NCI-H2107 treated with DMSO at 0.1 percent for 48 hours (cell line): Measurements from ENCODE around the gene EEF1G.
"Not testable (repeated sequence)": the region's sequence is repeated elsewhere in the genome, so short reads cannot be mapped to it uniquely, and the experiment has no call there.

Experiments used
- DNase-seq: peaks from one replicate; lab custom pipeline; 2025; ENCODE audit not compliant: unreplicated experiment; lab: John Stamatoyannopoulos, UW

The EEF1G gene

DNA sequence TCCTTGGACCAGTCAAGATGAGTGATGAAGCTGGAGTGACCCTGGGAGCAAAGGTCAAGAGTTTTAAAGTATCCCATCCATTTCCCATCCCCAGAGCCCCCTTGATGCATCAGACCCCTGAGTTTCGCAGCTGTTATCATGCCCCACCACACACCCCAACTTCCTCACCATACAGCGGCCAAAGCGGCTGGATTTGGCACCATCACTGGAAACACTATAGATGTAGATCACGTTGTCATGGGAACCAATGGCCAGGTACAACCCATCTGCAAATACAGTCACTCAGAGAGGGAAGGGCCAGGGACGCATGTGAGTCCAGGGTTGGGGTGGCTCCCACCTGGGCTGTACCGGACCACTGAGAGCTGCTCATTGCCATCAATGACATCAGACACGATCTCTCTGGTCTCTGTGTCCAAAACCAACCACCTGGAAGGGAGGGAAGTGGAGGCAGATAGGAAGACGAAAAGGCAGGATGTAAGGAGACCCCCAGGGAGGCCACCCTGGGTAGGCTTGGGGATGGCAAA is 30.1 kb upstream of the EEF1G start:
- DNase-seq: no peak

DNA sequence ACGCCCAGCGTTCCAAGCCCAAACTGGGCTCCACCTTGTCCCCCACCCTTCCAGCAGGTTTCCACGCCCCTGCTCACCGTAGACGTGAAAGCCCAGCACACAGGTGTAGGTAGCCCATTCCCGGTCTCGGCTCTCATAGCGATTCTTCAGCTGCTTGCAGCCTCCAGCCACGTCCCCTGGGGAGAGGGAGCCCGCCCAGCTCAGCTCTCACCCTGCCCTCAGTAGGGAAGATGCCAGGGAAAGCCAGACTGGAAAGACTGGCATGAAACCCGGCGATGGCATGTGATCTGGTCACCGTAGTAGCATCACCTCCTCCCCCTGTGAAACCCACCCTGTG is 29.3 kb upstream of the EEF1G start:
- no peak for DNase-seq

DNA sequence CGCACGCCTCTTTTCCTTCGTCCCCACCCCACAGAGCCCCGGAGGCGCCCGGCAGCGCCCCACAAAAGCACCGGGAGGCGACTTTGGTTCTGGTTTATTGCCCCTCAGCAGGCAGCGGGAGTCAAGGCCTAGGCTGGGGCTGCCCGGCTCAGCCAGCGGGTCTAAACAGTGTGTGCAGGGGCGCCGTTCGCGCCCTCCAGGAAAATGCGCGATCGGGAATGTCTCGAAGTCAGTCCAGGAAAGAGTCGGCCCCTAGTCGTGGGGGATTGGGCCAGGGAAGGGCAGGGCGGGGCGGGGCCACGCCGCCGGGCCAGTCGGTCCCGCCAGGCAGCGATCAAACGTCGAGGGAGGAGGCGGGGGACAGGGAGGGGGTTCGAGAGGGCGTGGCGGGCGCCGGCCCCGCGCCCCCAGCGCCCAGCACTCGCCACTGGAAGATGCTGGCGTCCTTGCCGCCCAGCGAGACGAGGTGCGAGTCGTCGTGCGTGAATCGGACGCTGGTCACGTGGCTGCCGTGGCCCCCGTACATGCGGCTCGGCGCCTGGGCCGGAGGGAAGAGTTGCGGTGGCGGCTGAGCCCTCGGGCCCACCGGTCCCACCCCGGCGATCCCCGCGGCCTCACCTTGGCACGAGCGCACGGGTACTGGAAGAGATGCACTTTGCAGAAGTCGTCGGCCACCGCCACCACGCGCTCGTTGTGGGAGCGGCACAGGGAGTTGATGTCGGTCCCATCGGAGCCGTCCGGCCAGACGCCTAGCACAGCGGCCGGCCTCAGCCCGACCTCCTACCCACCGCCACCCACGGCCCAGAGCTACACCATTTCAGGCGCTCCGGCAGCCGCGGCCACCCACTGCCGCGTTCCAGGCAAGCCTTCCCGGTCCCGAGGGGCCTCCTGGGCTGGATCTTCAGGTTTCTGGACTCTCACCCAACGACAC is 28.7 kb upstream of the EEF1G start:
- DNase-seq: no peak

DNA sequence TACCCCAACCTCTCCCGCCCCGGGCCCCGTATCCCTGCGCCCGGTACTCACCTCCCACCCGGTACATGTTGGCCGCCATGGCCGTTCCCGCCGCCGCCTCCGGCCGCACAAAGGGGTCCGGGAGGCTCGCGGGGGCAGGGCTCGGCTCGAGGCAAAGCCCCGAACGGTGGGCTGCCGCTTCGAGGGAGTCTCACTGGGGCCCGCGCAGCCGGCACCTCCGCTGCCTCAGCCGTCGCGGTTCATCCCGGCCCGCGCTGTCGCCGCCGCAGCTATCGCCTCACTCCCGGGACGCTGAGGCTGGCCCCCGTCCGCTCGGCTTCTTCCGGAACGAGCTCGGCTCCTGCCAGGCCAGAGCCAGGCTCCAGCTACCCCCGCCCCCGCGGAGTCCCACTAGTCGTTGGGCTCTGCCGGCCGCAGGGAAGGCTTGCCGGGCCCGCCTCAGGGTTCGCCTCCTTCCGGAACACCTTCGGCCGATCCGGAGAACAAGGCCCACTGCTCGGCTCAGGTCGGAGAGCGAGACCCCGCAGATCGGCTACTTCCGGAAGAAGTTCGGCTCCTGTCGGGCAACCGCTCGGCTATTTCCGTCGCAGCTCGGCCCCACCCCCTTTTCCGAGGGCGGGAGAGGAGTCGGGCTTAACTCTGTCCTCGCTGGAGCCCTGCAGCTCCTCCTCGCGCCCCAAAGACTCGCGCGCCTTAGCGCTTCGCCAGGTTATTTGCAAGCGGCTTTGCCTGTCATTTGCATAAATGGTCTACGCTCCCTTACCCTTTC is 27.9 kb upstream of the EEF1G start, which contains the start of gene MTA2:
MTA2 (minus strand) TSS at position 494 of the 769 bp plus-strand sequence; CDS start at position 79, 415 bp downstream.
- peak; percentile 95 for DNase-seq

DNA sequence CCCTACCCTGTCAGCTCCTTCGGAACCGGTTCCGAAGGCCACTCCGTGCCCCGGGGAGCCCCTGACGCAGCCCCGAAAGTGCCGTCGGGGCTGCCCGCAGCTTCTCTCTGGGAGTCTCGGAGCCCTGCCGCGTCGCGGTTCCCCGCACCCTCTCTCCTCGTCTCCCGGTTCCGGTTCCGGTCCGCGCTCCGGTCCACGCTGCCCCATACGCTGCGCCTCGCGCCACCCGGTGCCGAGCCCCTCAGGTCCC is 27.4 kb upstream of the EEF1G start:
- no peak for DNase-seq

DNA sequence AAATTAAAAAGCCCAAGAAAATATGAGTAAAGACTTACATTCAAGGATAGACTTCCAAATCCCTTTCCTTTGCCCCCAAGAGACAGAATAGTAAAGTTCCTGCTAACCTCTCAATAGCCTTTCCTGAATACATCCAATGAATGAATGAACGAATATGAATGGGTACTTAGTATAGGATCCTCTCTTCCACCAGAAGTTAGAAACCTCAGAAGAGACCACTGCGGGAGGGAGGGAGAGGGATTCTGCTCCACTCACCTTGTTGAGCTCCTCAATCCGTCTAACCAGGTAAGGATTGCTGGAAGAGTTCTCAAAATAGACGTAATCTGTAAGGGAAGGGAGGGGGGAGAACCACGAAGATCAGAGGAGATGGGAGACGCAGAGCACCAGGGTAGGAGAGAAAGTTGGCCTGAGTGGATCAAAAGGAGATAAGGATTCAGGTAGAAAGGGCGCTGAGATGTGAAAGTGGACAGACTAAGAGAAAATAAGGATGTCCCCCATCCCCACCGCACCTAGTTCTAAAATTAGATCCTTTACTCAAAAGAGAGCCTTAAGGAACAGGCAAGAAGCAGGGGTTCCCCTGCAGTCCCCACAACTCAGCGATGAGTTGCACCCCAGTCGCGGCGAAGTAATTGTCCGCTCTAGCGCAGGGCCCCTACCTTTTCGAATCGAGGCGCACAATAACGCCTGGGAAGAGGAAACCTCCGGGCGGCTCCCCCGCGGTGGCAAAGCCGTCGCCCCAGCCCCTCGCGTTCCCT is 26.9 kb upstream of the EEF1G start:
- DNase-seq: no peak

DNA sequence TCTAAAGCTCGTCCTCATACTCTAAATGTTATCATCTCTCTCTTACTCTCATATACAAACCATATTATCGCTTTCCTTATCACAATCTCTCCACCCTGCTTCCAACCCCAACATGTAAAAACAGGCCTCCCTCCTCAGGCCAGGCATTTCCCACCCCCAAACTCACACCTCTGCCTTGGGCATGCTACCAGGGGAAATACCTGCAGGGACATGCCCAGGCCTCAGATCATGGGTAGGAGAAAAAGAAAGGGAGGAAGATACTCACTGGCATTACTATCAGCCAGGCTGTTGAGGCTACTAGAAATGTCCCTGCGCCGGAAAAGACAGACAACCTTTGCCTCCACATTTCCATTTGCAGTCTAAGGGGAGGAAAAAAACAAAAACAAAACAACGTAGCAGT is 26.2 kb upstream of the EEF1G start:
- no peak for DNase-seq

DNA sequence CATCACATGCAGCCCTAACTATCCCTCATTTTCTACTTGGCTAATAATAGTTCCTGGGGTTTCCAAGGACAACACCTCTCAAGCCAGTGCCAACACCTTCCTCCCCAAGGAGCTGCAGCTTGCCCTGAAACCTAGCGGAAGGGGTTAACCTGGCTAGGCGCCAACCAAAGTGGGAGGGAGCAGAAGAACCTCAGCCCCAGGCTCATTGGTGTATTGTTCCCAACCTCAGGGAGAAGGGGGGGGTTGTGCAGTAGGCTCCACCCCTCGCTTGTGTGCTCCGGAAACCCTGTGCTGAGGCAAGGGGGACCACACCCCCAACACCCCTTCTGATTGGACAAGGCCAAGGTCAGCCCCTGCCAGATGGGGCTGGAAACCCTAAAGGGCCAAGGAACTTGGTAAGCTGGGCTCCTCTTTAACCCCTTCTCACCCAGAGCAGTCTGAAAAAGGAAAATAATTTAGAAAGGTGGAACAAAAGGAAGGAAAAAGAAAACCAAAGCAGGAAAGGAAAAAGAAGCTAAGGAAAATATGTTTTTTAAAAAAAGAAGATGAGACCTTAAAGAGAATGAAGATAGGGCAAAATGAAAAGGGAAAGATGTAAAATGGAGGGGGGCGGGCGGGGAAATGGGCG is 25.5 kb upstream of the EEF1G start:
- peak; percentile 21 for DNase-seq

DNA sequence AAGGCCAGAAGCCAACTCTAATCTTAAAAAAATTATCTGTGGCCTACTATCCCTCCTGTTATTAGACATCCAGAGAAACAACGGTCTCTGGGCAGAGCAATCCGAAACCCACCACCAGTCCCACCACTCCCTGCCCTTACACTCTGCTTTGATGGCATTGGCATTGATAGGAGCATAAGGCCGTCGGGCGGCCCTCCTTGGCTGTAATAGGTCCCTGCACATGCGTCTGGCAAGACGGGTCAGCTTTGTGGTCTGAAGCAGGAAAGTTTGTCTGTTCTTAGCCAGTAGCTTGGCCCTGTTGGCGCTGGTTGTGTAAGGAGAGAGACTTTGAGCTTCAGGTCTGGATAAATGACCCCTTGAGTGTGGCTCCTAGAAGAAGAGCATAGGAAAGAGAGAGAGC is 21.4 kb upstream of the EEF1G start:
- DNase-seq: no peak

DNA sequence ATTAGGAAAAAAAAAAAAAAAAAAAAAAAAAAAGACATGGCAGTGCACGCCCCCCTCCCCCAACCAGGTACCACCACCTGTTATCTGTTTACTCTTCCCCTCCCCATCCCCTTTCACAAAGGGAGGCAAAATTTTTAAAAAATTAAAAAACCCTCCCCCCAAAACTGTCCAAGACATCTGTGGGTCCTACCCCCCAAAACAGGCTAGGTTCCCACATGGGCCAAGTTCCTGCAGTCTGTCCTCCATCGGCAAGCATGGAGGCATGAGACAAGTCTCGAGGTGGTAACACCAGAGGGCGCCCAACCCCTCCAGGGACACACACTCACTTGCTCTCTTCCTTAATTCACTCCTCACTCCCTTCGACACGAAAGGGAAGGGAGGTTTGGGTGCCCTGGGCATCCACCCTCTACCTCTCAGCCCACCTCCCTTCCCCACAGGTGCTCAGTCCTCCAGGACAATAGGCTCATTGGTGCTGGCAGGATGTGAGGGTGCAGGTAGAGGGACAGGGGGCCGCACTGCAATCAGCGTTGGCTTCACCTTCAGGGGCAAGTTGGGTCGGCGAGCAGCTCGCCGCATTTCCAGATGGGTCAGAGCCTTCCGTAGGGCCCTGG is 19.8 kb upstream of the EEF1G start:
- DNase-seq: peak; percentile 15

DNA sequence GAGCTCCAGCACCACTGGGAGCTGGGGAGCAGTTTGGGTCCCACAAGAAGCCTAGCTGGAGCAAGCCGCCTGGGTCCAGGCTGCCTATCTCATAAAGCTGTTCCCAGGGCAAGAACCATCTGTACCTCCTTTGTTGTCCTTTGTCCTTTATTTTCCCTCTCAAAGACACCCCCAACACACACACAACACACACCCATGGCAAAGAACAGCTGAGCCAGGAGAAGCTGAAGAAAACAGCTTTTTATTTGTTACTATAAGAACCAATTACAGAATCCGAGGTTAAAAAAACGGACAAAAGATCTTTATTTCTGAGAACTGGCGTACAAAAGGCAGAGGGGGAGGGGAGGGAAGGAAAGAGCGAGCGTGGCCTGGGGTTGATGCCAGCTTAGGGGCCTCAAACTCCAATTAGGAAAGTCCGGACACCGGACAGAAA is 19.3 kb upstream of the EEF1G start:
- DNase-seq: no peak

DNA sequence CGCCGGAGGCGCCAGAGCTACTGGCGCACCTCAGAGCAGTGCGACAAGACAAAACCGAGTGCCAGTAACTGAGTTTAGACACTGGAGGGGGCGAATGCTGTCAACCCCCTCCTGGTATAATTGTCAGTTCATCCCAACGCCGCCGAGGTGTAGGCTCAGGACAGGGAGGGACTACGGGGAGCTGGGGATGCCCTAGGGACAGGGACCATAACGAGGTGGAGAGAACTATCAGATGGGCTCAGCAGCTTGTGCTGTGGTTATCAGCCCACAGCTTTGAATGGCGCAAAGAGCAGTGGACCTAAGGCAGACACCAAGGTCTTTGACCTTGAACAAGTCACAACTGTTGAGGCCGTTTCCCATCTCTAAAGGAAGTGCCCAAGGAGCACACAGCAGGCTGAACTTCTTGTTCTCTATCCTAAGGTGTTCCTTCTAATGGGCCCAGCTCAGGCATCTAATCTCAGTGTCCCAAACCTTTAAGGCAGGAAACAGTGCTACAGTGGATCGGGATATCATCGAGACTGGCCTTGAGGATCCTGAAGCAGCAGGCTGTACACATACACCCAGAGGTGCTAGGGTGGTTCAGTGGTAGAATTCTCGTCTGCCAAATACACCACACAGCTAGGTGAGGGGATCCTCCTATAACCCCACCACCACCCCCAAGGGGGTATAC is 18.6 kb upstream of the EEF1G start:
- no peak for DNase-seq

DNA sequence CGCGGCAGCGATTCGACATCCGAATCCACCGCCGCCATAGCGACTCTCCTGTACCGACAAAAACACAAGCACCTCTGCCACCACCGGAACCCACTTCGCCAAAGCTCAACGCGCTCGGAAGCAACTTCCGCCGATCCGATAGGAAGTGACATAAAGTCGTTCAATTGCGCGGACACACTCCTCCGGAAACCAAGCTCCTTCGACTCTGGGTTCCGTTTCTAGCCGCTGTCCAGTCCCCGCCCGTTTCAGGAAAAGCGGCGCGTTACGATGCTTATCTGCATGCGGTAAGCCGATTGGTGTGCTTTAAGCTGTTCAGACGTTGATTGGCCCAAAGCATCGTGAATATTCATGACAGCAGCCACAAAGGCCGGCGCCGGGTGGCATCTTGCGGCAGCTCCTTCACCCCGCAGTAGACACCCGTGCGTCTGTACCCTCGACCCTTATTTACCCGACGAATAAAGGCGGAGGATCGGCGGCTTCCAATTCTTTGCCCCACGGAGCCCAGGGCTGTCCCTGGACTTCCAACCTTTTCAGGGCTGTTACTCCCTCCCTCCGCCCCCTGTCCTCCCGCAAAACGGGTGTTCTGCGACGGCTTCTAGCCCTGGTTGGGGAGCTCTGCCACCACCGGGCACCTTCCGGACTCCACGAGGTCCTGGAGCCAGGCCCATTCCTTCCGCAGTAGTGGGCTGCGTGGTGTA is 17.9 kb upstream of the EEF1G start, which contains the start of gene TUT1:
TUT1 (minus strand) TSS at position 76 of the 698 bp plus-strand sequence; CDS start at position 38, 38 bp downstream.
- DNase-seq: peak; percentile 98

DNA sequence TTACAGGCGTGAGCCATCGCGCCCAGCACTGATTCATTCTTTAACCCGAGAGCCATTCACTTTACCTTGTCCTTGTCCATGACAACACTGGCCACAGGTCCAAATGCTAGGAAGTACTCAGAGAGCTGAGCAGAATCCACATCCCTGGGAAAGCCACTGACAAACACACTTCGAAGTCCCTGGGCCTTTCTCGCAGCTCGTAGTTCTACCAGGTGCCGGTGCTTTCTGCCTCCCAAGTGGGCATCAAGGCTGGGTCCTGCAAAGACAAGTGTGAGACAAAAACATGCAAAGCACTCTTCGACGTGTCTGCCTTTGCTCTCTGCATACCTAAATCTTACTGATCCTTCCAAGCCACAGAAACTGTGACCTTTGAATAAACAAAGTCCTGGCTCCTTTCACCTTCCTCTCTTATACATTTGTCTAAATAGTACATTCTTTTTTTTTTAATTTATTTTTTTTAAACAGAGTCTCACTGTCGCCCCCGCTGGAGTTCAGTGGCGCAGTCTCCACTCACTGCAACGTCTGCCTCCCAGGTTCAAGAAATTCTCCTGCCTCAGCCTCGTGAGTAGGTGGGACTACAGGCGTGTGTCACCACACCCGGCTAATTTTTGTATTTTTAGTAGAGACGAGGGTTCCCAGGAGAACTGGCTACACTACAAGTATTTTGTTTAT is 15.4 kb upstream of the EEF1G start:
- no peak for DNase-seq

DNA sequence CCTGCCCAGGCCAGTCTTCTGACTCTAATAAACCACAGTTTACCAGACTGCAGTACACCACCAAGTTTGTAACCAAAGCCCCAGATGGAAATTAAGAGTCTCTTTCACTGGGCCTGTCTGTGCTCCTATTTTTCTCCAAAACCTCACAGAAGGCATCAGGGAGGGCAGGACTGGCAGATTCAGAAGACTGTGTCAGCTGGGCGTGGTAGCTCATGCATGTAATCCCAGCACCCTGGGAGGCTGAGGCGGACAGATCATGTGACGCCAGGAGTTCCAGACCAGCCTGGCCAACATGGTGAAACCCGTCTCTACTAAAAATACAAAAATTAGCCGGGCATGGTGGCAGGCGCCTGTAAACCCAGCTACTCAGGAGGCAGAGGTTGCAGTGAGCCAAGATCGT is 11.7 kb upstream of the EEF1G start:
- DNase-seq: not testable (repeated sequence)

DNA sequence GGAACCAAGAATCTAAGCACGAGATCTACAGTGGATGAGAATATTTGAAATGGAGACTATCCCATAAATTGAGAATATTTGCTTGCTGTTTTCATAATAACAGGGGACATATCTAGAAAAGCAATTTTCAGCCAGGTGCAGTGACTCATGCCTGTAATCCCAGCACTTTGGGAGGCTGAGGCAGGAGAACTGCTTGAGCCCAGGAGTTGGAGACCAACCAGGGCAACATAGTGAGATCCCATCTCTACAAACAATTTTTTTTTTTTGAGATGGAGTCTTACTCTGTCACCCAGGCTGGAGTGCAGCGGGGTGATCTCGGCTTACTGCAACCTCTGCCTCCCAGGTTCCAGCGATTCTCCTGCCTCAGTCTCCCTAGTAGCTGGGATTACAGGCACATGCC is 8.0 kb upstream of the EEF1G start:
- not testable (repeated sequence) for DNase-seq

DNA sequence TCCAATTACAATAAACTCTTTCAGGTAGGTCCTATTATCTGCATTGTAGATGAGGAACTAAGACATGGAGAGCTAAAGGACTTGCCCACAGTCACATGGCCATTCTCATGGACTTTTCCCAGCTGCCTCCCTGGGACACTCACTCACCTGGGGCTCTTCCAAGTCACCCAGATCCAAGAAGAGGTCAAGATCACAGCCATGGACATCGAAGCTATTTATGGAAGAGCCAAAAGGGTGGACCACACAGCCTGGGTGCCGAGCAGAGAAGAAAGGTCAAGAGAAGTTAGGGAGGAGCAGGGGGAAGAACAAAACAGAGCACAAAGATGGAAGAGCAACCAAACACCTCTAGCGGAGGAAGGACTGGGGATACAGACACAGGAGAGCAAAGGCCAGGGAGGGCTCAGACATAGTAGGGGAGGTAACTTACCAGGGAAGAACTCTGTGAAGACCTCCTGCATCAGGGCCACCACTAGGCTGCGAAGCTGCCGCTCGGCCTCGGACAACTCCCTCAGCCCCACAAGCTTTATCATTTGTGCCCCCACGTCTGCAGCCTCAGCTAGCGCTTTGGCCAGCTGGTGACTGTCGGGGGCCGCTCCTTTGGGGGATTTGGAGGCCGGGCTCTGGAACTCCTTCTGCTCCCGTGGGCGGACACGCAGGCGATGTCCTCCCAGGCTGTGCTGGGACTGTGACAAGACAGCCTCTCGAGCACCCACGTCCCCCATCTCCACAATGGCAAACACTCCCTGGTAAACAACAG is 7.4 kb upstream of the EEF1G start:
- DNase-seq: no peak

DNA sequence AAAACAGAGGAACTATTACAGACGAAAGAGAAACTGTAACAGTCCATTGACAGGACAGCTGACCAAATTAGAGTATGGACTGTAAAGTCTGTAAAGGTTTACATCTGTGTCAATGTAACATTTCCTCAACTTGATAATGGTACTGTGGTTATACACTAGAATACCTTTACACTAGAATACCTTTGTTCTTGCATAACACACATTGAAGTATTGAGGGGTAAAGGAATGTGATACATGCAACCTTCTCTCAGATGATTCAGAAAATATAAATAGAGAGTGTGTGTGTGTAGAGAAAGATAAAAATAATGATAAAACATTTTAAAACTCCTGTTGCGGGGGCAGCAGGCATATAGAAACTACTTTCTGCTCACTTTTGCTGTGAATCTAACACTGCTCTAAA is 5.6 kb upstream of the EEF1G start:
- DNase-seq: no peak
